Activated T-helper 9 cell treated with anti-CD3 and anti-CD28 coated beads, Interleukin-2, amount 50 U/mL, for 16 hours (primary cell): ENCODE data around the gene ZCCHC7.
"Not testable (repeated sequence)": the region's sequence is repeated elsewhere in the genome, so short reads cannot be mapped to it uniquely, and the experiment has no call there.

ENCODE experiments used
- DNase-seq: peaks from one replicate; pipeline ENCODE4 v3.0.0-alpha.2; 2020; ENCODE audit warnings: low read depth

ZCCHC7 gene

DNA sequence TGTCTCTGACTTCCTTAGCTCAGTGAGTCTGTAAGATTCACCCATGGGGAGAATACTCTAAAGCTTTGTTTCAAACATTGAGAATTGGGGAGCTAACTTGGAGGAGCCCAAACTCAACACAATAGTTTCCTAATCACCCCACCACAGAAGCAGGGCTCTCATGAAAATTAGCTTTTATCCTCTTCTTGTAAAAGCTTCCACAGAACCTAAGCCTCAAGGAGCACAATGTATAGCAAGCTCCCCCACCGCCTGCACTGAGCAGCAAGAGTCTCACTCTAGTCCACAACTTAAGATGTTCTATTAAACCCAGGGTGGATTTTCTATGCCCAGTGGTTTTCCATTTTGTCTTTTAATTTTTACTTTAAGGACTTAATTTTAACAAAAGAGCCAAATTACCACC lies 253.2 kb downstream of the ZCCHC7 start:
- no peak for DNase-seq

DNA sequence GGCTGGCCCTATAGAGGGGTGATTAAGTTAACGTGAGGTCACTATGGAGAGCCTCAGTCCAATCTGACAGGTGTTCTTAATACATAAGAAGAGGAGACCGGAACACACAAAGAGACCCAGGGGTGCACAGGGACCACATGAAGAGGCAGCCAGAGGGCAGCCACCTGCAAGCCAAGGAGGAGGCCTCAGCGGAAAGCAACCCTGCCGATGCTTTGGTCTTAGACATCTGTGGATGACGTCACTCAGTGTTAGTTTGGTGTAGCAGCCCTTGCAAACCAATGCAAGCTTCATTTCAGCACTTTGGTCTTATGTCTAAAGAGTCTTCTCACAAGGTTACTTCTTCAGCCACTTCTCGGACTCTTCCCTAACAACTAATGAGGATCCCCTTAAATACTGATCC lies 254.5 kb downstream of the ZCCHC7 start:
- DNase-seq, result no peak

DNA sequence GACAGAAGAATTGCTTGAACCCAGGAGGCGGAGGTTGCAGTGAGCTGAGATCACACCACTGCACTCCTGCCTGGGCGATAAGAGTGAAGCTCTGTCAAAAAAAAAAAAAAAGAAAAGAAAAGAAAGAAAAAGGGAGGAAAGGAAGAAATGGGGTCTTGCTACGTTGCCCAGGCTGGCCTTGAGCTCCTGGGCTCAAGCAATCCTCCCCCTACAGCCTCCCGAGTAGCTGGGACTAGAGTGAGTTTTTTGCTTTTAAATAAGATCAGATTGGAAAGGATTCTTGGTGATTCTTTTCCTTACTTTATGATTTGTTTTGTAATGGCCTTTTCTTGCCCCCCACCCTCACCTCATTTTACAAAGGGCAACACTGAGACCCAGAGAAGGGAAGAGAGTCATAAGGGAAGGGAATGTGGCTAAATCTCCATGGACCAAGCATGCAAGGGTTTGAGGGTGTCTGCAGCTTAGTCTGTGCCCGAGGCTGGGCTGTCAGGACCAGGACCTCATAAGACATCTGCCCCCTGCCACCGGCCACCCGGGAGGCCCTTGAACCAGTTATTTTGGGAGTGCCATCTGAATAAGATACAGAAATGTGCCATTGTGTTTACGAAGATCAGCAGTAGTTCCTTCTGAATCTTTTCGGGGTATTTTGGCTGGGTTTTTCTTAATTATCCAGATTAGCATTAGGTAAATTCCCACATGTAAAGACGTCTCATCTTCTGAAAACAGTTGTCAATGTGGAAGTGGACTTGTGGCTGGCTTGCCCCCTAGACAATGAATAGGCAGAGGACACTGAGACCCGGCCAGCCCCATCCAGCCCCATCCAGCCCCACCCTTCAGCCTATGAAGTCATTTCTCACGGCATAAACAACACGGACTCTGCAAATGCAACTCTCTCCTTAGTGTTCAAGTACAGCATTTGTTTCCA lies 257.6 kb downstream of the ZCCHC7 start:
- DNase-seq, result no peak

DNA sequence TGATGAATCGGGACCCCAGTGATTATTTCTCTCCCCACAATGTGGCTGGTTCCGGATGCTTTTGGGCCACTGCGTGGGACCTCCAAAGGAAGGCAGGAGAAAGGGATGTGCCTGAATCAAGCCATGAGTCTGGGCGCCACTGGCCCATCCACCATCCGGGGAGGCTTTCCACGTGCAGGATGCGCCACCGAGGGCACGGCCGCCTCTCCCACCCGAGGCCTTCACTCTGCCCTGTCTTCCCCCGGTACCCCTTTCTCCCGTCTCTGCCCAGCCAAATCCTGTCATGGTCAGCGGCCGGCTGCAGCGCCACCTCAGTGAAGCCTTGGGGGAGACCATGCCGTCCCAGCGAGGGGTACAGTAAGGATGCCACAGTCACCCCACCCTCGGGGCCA lies 258.2 kb downstream of the ZCCHC7 start:
- DNase-seq, result no peak

DNA sequence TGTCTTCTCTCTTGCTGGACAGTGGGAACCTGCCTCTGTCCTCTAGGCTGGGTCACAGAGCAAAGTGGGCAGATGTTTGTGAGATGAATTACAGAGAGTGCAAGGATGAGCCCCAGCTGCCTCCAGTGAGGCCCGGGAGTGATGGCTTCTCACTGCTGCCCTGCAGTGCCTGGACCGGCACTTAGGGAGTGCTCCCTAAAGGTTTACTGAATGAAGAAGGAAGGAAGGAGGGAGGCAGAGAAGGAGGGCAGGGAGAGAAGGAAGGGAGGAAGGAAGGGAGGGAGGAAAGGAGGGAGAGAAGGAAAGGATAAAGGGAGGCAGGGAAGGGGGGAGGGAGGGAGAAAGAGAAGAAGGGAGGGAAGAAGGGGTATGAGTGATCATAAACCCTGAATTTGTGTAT lies 259.5 kb downstream of the ZCCHC7 start:
- DNase-seq, result no peak

DNA sequence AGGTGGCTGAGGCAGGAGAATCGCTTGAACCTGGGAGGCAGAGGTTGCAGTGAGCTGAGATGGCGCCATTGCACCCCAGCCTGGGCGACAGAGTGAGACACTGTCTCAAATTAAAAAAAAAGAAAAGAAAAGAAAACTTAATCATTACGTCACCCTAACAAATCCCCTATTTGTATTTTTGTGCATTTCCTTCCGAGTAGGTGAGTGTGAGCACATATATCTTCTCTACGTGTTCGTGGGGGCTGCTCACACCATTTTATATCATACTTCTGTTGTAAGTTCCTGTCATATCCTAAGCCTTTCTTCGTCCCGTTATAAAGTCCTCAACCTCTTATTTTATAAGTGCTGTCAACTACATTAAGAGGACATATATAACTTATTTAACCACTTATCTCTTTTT lies 260.2 kb downstream of the ZCCHC7 start:
- no peak for DNase-seq

DNA sequence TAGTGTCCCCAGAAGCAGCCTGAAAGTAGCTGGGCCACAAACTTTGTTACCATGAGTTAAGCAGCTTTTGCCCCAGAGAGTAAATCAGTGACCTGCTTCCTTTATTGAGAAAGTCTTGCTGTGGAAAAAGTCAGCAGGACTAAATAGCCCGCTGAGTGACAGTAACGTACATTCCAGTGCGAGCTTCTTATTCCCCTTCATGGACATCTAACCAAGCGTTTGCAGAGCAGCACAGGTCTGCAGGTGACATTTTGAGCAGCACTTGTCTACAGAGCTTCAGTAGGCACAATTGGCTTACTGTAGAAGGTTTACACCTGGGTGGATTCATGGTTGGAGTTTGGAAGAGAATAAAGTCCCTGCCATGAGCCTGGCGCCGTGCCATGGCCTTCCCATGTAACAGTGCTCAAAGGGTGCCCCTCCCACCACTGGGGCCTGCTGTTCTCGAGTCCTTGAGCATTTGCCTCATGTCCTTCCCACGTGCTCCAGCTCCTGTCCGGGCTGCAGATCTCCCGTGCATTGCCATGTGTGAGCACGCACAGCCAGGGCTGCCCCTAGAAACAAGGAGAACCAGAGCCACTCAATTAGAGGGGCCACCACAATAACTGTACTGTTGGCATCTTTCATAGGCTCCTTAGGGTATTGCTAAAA lies 260.8 kb downstream of the ZCCHC7 start:
- DNase-seq, result no peak

DNA sequence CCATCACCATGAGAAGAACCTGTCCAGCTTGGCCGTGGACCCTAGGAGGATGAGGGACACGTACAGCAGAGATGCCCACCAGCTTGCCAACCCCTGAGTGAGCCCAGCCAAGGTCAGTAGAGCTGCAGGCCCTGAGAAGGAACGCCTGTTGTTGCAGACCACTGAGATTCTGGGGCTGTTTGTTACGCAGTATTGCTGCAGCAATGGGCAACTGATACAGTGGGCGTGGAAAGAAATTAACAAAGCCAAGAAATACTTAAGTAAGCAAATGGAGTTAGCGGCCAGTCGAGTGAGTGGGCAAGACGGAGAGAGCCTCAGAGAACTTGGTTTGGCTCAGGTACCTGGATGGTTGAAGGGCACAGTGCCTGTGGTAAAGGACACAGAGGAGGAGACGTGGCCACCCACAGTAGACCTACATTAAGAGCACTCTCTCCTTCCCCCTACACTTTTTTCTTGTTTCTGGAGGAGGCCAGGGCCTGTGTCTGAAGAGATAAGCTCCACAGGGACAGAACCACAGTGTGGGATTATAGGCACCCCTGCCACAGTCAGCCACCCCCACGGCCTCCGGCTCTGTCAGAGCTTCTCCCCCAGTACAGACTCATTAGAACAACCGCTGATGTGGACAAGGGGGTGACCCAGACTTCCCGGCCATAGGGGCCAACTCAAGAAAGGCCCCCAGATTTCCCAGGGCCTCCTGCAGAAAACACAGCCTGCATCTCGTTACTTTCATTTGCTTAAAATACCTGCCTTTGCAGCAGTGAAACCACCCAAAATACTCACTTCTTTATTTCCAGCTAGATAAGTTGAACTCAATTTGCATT lies 262.0 kb downstream of the ZCCHC7 start:
- no peak for DNase-seq

DNA sequence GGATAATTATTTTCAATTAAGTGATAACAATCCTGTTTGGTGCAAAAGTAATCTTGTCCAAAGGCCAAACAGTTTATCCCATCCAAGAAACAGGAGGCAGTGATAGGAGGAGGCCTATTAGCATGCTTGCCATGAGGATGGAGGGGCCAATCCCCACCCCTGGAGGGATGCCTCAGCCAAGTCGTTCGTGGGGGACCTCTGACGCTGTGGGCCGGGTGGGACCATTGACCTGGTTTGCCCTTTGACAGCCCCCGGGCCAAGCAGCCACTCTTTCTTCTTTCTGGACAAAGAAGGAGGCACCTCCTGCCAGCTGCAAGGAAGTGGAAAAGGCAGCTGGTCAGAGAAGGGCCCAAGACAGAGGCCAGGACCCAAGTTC lies 262.6 kb downstream of the ZCCHC7 start:
- no peak for DNase-seq

DNA sequence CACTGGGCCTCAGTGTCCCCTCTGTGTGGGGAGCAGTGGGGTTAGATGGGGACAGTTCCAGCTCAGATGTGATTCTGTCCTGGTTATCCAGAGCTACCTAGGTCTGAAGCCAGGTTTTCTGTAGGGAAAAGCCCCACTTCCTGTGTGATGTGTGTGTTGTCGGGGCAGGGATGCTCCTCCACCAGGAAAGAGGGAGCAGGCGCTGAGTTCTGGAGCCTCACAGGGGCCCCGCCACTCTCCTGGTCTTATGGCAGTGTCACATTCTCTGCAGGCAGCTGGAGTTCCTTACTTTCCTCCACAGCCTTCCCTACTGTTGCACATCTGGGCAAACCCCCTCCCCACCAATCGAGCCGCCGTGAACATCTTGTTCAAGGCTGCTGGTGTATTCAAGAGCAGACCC lies 263.0 kb downstream of the ZCCHC7 start:
- no peak for DNase-seq

DNA sequence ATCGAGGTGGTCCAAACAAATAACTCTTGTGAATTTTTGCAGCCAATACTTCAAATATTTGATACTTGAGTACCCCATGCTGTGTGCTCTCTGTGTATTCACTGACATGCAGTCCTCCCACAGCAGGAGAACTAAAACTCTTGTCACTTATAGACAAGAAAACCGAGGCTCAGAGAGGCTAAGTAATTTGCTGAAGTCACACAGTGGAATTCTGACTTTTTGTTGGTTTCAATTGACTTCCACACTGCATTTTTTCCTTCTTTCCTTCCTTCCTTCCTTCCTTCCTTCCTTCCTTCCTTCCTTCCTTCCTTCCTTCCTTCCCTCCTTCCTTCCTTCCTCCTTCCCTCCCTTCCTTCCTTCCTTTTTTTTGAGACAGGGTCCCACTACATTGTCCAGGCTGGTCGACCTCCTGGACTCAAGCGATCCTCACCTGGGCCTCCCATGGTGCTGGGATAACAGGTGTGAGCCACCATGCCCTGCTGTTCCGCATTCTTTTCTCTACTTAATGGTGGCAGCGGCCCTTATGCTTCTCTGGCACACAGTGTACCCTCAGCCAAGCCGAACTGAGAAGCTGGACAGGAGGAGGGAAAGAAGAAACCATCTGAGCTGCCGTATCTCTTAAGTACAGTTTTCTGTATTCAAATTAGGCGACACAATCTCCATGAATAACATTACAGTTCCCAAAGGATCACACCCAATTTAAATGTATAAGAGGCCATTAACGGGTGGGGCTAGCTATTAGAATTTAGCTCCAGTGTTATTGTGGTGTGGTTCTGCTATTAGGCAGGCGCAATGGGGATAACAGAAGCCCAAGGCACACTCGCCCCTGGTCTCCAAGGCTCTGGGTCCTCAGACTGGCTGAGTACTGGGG lies 263.7 kb downstream of the ZCCHC7 start:
- no peak for DNase-seq

DNA sequence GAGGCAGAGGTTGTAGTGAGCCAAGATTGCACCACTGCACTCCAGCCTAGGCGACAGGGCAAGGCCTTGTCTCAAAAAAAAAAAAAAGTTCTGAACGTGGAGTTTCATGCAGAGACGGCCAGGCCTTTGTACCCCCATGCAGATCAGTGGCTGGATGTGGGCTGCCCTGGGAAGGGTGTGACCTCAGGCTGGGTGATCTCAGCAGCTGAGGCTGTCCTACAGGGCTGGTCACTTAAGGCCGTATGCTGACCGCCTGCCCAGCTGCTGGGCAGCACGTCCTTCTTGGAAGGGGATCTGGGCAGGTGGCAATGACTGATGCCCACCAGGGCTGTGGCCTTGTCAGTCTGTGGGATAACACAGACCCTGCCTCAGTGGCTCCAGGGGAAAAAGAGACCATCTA lies 264.9 kb downstream of the ZCCHC7 start:
- no peak for DNase-seq

DNA sequence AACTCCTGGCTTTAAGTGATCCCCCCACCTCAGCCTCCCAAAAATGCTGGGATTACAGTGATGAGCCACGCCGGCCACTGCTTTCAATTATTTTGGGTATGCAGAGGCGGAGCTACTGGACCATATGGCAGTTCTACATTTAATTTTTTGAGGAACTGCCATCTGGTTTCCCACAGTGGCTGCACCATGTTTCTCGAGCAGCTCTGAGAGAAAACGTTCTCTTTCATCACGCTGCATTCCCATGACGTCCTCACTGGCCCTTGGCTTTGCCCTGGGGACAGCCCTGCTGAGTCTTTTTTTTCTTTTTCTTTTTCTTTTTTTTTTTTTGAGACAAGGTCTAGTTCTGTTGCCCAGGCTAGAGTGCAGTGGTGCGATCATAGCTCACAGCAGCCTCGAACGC lies 266.6 kb downstream of the ZCCHC7 start:
- DNase-seq, result no peak

DNA sequence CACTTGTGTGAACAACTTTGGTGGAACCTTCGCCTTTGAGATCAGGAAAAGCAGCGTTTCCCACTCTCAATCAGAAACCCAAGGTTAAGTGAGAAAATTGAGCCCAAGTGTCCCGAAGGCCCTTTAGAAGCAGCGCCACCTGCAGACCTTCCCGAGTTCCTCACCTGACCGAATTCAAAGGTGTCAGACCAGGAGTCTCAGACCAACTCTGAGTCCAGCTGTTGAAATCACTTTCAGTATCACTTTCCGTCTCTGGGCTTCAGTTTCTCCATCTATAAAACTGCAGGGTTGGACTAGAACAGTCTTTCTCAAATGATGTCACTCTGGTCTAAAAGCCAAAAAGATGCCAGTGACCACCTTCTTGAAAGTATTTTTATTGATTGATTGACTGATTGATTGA lies 270.4 kb downstream of the ZCCHC7 start:
- DNase-seq, result no peak

DNA sequence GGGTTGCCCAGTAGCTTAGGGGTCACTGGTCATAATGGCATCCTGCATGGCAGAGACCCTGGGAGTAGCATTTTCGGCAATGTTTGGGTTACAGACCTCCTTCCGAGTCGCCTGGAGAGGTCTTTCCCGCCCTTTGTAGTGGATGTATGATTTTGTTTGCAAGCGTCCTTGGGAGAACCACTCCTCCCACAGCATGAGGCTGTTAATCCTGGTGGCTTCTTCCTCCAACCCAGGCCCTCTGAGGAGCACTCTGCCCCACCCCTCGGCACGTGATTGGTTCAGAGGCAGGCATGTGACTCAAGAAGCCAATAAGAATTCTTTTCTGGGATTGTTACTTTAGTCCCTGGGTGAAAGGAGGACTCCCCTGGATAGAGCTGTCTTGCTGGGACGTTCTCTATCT lies 271.9 kb downstream of the ZCCHC7 start:
- DNase-seq, result no peak

DNA sequence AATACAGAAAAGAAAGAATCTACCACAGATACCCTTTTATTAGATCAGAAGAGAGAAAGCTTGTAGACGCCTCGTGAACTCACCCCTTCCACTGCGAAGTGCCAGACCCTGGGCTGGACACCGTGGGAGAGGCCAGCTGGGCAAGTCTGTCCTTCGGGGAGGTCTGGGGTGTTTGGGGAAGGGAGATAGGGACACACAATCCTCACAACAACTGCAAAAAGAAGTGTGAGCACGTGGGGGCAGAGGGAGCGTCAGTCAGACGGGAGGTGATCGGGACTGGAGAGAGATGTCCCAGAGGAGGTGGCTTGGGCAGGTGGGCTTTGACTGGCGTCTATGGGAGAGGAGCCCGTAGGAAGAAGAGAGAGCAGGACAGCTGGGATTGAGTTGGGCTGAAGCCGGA lies 274.9 kb downstream of the ZCCHC7 start:
- DNase-seq, result no peak

DNA sequence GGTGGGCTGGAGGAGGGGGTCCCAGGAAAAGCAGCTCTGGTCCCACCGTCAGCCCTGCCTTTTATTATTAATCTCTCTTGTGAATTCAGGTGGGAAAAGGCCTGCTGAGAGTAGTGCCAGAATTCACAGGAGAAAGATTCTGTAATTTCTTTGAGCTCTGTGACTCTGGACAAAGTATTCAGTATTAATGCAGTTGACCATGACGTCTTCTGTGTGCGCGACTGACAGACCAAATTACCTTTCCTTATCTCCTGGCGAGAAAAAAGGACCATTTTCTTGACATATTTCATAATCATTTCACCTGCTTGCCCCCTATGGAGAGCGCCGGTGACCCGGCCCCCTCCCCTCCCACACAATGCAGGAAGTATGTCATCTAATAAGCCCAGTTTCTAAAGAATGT lies 275.3 kb downstream of the ZCCHC7 start:
- no peak for DNase-seq

DNA sequence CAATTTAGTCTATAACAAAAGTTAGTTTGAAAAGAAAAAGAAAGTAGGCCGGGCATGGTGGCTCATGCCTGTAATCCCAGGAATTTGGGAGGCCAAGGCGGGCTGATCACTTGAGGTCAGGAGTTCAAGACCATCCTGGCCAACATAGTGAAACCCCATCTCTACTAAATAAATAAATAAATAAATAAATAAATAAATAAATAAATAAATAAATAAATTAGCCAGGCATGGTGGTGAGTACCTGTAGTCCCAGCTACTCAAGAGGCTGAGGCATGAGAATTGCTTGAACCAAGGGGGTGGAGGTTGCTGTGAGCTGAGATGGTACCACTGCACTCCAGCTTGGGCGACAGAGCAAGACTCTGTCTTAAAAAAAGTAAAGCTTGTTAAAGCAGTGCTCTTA lies 277.6 kb downstream of the ZCCHC7 start:
- not testable (repeated sequence) for DNase-seq

DNA sequence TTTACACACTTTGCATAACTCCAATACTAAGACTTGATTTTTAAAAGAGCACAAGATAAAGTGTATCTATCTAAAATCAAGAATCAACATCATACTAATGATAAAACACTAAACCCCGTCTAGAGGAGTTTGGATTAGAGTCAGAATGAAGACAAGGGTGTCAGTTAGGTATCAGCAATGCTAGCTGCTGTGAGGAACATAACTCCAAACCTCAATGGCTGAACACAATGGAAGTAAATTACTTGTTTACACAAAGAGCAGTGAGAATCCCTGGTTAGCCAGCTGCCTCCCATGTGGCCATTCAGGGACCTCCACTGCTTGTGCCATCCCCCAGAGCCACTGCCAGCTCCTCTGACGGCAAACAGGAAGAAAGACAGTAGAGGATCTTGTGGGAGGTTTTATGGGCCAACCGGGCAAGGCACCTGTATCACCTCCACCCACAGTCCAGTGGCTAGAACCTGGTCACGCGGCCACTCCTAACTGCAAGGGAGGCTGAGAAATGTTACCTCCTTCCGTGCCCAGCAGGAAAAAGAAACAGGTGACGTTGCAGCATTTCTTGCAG lies 278.2 kb downstream of the ZCCHC7 start:
- DNase-seq, result no peak

DNA sequence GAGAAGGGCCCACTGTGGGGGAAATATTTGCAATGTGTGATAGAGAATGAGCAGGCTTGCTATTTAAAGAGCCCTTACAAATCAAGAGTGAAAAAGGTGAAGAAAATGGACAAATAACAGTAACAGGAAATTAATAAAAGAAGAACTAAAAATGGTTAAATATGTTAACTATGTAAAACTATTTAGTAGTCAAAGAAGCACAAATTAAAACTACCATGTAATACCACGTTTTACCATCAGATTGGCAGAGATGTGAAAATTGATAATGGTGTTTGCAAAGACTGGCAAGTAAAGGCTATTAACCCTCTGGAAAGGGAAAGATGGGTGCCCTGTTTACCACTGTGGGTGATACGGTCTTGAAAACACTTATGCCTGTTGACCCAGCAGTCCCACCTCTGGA lies 279.0 kb downstream of the ZCCHC7 start:
- DNase-seq, result no peak

DNA sequence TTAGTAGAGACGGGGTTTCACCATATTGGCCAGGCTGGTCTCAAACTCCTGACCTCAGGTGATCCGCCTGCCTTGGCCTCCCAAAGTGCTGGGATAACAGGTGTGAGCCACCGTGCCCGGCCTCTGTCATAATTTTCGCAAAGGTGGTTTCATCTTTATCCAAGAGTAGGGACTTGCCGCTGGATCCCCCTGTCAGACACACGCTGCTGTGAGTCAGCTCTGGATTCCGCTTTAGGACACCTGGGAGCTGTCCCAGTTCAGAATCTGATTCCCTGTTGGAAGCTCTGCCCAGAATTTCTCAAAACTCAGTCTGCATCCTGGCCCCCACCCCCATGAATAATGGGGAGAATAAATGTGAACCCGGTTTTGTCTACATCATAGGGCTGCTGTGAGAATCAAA lies 284.2 kb downstream of the ZCCHC7 start:
- no peak for DNase-seq

DNA sequence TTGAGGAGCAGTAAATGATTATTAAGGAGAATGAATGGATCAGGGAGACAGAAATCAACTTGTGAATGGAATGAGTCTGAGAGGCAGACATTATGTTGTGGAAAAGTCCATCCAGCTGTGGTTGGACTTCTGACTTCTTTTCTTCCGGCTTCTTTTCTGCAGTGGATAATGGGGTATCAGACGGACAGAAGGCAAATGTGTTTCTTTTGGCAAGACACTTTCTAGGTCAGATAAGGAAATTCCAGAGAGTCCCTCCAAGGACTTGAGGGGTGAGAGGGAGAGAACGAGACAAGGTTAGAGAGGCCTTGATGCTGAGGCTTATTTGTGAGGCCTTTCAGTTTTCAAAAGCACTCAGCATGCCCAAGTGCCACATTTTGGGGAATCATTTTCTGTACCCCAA lies 285.0 kb downstream of the ZCCHC7 start:
- no peak for DNase-seq
